Activated naive CD4-positive, alpha-beta T cell treated with anti-CD3 and anti-CD28 coated beads, Interleukin-2, amount 50 U/mL, for 72 hours (primary cell): Measurements from ENCODE around the gene TTC6. TPM values are rescaled to one million over a fixed set of nuclear protein-coding genes. Genes with fewer than 3 reads are reported as not detected.

ENCODE experiments used
- ATAC-seq, 2 donors: fragments of 150-1000 bp; cut with Tn5 transposase; 2 replicates each; pipeline ENCODE4 v1.10.0; 2021; ENCODE audit warnings: mild to moderate bottlenecking in 2 of 2, moderate library complexity in 2 of 2
- DNase-seq, 2 donors: peaks; one replicate each; pipeline ENCODE4 v3.0.0; 2021 to 2022; ENCODE audit warnings: low spot score in 2 of 2
- H3K27ac Mint-ChIP-seq, 2 donors: one replicate each; pipeline ENCODE4 v1.8.0; 2022; ENCODE audit warnings: mild to moderate bottlenecking in 2 of 2, mixed read lengths in 2 of 2
- H3K36me3 Mint-ChIP-seq, 2 donors: one replicate each; pipeline ENCODE4 v1.8.0; 2022; ENCODE audit warnings: mixed read lengths in 2 of 2
- H3K9me3 Mint-ChIP-seq, 2 donors: one replicate each; pipeline ENCODE4 v1.8.0; 2022; ENCODE audit warnings: mixed read lengths in 2 of 2
- total RNA-seq, 2 donors: library from RNA; stranded (reverse); gene quantifications; one replicate each; pipeline ENCODE4 v1.2.3, GENCODE V29; 2022

The TTC6 gene
- total RNA-seq, 2 donors from 2014 or later, result not detected

DNA sequence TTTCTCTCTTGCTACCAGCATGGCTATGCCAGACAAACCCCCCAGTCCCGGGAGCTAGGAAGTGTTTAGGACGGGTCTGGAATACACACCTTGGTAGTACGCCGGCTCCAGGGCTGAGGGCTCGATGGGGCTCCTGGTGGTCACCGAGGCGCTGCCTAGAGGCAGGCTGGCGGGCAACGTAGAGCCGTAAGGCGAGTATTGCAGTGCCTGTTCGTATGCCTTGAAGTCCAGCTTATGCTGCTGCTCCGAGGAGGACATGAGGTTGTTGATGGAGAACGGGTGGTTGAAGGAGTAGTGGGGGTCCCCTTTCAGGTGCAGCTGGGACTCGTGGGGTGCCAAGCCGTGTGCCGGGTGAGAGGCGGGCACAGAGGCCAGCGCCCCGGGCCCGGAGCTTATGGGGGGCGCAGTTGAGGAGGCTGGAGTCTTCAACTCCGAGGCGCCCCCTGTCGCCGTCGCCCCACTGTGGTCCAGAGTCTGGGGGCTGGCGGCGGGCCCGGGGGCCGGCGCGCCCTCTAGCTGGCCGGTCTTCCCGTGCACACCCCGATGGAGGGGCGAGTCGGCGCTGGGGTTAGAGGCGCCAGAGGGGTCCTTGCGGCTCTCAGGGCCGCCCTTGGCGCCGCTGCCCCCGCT lies 4.0 kb upstream of the TTC6 start:
- no peak for ATAC-seq
- DNase-seq, result no peak
- peaks cover 54 to 56% of the 10 kb centered on the region in 2 donors for H3K36me3 Mint-ChIP-seq
- peaks cover 16 to 27% of the 10 kb centered on the region in 2 donors for H3K9me3 Mint-ChIP-seq
- peak overlapping the region in 1 of 2 donors; percentile 97 for H3K27ac Mint-ChIP-seq

DNA sequence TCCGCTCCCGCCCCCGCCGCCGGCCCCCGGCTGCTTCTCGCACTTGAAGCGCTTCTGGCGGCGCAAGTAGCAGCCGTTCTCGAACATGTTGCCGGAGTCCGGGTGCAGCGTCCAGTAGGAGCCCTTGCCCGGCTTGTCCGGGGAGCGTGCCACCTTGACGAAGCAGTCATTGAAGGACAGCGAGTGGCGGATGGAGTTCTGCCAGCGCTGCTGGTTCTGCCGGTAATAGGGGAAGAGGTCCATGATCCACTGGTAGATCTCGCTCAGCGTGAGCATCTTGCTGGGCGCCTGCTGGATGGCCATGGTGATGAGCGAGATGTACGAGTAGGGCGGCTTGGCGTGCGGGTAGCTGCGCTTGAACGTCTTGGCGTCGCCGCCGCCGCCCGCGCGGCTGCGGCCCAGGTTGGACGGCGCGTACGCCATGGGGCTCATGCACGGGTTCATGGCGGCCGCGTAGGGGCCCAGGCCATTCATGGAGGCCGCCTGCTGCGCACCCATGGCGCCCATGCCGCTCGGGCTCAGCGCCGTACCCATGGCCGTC lies 3.4 kb upstream of the TTC6 start:
- Mint-ChIP-seq H3K9me3 (peaks cover 16 to 27% of the 10 kb centered on the region in 2 donors), H3K27ac (no peak overlapping the region)
- no peak for DNase-seq

DNA sequence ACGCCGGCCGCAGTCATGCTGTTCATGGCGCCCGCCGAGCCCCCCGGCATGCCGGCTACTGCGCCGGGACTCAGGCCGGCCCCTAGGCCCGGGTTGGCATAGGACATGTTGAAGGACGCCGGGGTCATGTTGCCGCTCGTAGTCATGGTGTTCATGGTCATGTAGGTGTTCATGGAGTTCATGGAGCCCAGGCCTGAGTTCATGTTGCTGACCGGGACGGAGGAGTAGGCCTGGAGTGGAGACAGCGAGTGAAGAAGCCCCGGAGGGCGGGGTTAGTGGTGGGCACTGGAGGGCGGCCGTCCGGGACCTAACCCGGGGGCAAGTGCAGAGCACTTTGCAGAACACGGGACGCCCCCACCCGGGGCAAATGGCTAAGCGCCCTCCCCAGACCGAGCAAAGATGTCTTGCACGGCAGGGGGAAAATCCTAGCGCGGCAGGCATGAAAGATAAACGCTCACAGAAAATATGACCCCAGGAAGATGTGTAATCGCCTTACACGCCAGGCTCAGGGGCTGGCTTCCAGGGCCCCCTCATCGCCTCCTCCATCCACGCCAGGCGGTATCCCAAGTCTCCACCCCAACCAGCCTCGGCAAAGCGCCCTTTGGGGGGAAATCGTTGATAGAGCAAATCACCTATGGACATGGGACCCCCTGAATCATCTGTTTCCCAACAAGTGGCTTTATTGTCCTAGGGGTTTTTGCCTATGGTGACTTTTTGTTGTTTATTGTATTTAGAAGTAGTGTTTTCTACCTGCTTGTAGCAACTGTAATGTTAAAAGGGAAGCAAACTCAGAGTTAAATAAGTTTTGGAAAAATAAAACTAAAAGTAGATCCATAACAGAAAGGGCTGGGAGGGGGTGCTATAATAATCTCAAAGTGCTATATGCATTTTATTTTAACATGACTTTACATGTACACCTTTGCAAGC lies 2.7 kb upstream of the TTC6 start:
- Mint-ChIP-seq H3K27ac (no peak overlapping the region), H3K9me3 (peaks cover 16 to 27% of the 10 kb centered on the region in 2 donors), H3K36me3 (peaks cover 52 to 60% of the 10 kb centered on the region in 2 donors)
- ATAC-seq (no peak), DNase-seq (no peak)

More for the DNA sequence above, 3.4 kb upstream of the TTC6 start:
- no peak for ATAC-seq
- H3K36me3 Mint-ChIP-seq, result peaks cover 57% of the 10 kb centered on the region in 2 donors

DNA sequence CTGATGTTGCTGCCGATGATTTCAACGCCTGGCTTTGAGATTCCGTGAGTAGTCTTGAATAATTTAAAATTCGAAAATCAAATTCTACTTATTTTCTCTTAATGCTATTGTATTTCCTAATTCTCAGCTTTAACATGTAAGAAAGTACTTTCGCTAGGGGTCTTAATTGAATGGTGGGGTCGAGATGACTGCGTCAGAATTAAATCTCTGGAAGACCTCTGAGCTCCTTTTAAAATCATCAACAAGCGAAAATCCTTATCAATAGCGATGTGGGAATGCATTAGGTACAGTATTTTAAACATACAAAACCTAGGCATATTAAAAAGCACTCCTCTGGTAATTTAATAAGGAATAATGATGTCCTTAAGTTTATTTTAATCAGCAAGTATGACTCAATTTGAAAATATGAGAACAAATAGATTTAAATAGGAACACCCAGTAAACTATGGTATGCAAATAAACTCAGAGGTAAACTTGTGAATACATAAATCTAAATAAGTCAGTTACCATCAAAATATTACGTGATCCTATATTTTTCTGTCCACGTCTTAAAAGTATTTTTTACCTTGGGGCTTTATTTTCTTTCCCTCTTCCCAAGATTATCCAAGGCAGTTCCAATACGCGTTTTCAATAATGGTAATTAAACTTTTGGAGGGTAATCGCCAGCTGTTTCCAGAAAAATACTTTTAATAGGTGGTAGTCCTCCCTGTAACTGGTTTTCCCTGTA lies 1.8 kb upstream of the TTC6 start:
- no peak for ATAC-seq
- Mint-ChIP-seq H3K36me3 (peaks cover 47 to 60% of the 10 kb centered on the region in 2 donors), H3K9me3 (peaks cover 16 to 28% of the 10 kb centered on the region in 2 donors), H3K27ac (peak overlapping the region in 1 of 2 donors; percentile 73)
- no peak for DNase-seq

DNA sequence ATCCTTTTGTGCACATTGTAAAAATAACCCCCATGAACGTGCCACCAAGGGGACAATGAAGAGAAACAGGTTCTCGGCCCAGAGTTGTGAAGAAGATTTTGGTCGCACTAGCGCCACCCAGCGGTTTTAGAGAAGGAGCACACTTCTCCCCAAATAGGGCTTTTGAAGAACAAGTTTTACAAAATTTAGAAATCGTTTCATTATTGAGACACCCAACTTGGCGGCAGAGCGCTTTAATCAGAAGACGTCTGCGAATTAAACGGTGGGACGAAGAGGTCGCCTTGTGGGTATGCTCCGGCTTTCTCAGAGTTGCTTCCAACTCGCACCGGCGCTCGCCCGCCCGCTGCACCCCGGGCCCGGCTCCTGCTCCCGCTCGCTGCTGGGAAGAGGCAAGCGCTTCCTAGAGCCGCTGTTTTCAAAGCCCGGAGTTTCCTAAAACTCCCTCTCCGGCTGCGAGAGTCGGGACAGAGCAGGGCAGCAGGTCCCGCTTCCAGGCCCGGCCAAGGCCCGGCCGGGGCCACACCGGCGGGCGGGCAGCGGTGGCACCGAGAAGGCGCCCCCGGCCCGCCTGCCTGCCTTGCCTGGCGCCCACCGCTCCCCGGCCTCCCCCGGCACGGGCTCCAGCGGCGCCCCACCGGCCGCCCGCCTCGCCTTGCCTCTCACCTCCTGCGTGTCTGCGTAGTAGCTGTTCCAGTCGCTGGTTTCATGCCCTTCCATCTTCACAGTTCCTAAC lies 1.0 kb upstream of the TTC6 start:
- Mint-ChIP-seq H3K27ac (peak overlapping the region in 1 of 2 donors; percentile 73), H3K9me3 (peaks cover 9 to 26% of the 10 kb centered on the region in 2 donors), H3K36me3 (peaks cover 47 to 60% of the 10 kb centered on the region in 2 donors)
- DNase-seq (peak in 1 of 2 donors; percentile 62), ATAC-seq (no peak)

DNA sequence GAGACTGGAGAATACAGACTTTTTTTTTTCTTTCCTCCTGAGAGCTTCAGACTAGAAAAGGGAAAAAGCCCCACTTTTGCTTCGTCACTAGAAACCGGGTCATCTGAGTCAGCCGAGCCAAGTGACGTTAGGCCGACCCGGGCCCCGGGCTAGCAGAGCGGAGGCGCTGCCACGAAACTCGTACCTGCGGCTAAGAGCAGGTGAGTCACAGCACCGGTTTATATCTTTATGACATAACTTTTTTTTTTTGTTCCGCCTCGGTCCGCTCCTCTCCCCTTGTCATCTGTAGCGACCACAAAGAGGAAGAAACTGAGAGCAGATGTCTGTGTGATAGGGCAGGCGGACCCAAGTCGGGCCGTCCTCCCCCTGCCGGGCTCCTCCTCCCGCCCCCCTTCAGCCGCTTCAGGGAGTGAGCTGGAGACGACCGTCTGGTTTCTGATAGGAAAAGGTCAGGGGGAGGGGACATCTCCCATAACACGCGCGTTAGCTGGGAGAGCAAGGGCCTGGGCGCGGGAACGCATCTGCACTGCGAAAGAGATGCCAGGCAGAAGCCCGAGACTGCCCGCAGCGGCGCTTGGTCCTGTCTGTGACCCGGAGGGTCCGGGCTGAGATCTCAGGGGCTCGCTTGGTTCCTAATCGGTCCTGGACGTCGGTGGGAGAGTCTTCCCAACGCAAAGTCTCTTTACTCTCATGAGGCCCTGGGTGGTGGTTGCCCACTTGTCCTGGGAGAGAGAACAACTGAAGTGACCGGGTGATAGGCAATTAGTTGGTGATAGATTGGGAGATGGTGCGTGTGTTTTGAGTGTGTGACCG lies 586 bp downstream of the TTC6 start:
- peak overlapping the region; percentile 50 to 92 for H3K27ac Mint-ChIP-seq
- DNase-seq, result peak in 1 of 2 donors; percentile 68

DNA sequence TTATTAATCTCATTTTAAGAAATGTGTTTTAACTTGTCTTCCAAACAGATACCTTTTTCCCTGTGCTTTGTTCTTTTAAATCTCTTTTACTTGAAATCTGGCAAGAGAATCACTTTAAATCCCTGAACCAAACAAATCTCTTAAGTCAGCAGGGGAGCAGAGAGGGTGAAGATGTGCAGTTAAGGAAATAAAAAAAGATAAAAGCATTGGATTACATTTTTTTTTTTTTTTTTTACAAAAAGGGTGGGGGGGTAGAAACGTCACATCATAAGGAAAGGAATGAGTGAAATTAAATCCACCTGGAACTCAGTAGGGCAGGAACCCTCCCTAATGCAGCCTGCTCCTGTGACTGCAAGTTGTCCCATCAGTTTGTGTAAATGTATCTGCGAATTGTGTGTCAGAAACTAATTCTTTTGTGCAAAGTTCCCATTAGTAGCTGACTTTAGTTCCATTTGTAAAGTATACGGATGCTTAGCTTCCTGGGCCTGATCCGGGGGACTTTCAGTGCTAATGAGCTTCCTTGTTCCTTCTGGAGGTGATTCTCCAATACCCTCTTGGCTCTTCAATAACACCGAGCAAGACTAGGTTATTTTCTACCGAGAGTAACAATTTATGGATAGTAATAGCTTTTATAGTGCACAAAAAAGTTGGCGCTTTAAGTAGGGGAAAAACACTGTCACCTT lies 1.5 kb downstream of the TTC6 start:
- H3K27ac Mint-ChIP-seq, result no peak overlapping the region
- H3K9me3 Mint-ChIP-seq, result peaks cover 5 to 24% of the 10 kb centered on the region in 2 donors
- H3K36me3 Mint-ChIP-seq, result peaks cover 36 to 49% of the 10 kb centered on the region in 2 donors
- DNase-seq, result no peak
- ATAC-seq, result no peak

More for the DNA sequence above, 586 bp downstream of the TTC6 start:
- Mint-ChIP-seq H3K9me3 (peaks cover 8 to 24% of the 10 kb centered on the region in 2 donors), H3K36me3 (peaks cover 41 to 49% of the 10 kb centered on the region in 2 donors)
- ATAC-seq, result peak; percentile 94 to 95

DNA sequence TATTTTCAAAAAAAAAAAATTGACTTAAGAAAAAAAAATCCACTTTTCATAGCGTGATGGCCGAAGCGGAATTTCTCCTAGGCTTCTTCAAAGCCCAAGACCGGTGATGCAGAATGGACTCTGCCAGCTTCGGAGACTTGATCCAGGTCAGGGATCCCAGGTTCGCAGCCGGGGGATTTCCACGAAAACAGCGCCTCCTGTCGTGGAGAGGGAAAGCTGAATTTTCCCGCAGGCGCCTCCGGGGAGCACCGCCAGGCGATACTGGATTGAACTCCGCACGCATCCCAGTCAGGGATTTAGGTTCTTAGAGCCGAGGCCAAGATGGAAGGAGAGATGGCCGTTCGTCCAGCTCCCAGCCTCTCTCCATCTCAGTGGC lies 2.1 kb downstream of the TTC6 start:
- DNase-seq (no peak), ATAC-seq (no peak)
- H3K36me3 Mint-ChIP-seq, result peaks cover 35 to 45% of the 10 kb centered on the region in 2 donors
- peaks cover 5 to 21% of the 10 kb centered on the region in 2 donors for H3K9me3 Mint-ChIP-seq
- H3K27ac Mint-ChIP-seq, result no peak overlapping the region

DNA sequence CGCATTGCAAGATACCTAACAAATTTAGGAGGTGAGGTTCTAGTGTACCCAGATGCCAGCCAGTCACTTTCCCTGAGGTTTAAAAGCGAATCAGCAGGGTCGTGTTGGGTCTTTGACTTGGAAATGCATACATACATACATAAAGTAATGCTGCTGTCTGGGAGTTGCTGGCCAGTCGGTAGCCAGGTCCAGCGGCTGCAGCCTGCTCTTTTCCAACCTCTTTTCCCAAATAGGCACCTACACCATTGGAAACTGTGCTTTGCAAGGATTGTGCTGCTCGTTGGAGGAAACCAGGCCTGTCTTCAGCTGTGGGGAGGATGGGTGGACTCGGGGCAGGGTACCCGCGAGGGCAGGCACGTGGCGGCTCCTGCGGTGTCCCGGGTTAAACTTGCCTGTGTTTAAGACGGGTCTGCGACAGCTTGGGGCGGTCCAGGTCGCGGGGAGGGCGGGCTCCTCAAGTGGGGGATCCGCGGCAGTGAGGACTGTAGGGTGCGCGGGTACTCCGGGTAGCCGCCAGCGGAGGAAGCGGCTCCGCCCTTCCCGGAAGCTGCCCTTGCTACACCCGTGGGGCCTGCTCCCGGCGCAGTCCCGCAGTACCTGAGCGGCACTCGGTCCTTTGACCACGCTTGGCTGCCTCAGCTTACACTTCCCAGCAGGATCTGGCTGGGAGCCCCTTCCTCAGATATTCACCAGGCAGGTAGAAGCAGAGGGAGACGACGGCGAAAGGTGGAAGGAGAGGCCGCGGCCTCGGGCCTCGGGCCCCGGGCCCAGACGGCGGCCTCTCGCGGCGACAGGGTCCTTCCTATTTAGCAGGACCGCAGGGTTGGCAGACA lies 2.7 kb downstream of the TTC6 start:
- peaks cover 9 to 16% of the 10 kb centered on the region in 2 donors for H3K9me3 Mint-ChIP-seq
- peaks cover 35 to 45% of the 10 kb centered on the region in 2 donors for H3K36me3 Mint-ChIP-seq
- DNase-seq, result no peak
- no peak overlapping the region for H3K27ac Mint-ChIP-seq
- no peak for ATAC-seq

DNA sequence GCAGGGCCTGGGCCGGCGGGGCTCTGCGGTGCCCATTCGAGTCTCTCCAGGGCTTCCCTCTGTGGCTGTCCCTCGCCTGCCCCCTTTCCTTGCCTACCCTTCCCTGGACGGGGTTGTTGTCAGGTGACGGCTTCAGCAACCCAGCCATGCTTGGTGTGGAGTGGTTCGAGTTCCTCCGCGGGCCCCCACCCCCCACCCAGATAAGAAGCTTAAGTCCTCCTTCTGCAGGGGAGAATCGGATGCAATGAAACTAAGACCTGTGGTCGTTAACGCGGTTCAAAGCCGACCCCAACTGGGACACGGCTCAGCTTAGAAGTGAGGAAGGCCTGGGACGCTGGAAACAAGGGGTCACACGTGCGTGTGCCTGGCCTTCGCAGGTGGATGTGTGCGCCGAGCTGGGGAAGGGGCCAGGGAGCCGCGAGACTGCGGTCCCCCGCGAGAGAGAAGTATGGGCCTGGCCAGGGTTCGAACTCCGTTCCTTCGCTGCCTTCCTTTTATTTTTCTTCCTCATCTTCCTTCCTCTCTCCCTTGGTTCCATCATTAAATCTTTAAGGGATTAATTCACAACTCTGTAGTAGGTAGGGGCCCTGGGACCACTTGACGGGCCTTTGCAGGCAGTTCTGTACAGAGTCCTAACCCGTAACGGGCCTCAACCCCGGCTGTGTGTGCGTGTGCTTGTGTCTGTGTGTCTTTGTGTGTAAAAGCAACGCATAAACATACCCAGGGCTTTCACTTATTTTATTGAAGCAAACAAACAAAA lies 3.5 kb downstream of the TTC6 start:
- ATAC-seq (no peak), DNase-seq (no peak)
- Mint-ChIP-seq H3K27ac (peak overlapping the region in 1 of 2 donors; percentile 92), H3K36me3 (peaks cover 34 to 50% of the 10 kb centered on the region in 2 donors), H3K9me3 (peaks cover 8 to 16% of the 10 kb centered on the region in 2 donors)

DNA sequence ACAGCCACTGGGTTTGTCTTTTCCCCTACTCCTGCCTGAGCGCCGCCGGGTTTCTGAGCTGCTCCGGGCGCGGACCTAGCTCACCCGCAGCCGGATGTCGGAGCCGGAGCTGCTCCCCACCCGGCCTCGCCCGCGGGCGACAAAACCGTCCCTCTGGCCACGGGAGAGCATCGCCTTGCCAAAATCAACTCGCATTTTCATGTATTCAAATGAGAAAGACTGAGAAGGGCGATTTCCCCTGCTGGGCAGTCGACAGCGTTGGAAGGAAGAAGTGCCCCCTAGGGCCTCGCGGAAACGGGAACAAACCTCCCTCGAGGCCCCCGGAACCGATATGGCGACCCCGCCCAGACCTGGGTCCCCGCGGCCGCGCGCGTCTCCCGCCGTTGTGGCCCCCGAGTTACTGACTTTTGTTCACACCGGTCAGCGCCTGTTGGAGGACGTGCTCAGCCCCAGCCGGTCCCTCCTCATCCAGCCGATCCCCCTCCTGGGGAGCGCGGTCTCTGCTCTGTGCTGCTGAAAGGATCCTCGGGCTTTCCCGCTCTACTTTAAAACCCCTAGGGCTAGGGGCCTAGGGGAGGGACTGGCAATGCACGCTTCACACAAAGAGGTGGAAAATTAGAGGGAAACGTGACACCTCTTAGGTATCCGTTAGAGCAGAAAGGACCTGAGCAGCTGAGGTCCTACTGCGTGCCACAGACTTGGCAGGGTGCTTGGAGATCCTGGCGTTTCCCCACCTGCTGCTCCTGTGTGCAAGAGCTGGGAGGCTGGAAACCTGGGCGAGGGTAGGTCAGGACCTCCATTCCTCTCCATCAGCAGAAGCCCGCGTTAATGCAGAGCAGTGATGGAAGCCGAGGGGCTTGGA lies 4.3 kb downstream of the TTC6 start:
- peaks cover 27 to 48% of the 10 kb centered on the region in 2 donors for H3K36me3 Mint-ChIP-seq
- peaks cover 4 to 12% of the 10 kb centered on the region in 2 donors for H3K9me3 Mint-ChIP-seq
- ATAC-seq (no peak), DNase-seq (no peak)
- peak overlapping the region in 1 of 2 donors; percentile 92 for H3K27ac Mint-ChIP-seq

DNA sequence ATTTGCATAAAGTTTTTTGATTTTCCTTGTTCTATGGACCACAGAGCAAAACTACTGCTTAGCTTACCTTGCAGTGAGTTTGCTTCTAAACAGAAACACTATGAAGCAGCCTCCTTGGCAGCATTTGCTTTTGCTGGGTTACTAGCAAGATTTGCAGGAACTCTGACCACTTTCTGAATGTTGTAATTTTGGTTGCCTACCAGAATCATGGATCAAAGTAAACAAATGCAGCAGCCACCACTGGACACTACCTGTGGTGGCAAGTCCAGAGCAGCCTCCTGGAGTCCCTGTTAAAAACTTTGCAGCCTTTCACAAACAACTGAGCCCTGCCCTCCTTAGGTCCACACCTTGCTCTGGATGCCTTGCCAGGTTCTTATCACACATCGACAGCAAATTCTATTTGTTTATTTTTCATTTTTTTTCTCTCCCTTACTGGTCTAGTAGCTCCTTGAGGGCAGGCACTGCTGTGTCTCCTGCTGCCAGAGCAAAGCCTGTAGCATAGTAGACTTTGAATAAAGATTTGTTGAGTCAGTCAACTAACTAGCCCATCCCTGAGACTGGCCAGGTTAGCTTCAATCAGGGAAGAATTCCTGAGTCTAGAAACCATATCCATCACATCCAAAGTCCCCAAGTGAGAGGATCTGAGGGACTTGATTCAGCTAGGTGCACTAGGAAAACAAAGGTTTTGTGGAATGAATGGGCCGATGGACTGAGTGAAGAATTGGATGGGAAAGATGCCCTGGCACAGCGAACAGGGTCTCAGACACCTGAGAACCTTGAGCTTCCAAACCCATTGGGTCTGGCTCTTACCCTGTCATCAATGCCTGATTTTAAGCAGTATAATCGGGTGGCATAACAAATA lies 5.7 kb downstream of the TTC6 start:
- Mint-ChIP-seq H3K36me3 (peaks cover 26 to 43% of the 10 kb centered on the region in 2 donors), H3K27ac (no peak overlapping the region), H3K9me3 (peaks cover 4 to 13% of the 10 kb centered on the region in 2 donors)
- DNase-seq (no peak), ATAC-seq (no peak)
